Muscle layer of duodenum (tissue), 2 donors: ENCODE measurements around the gene KIAA0586.

Experiments
- H3K27ac ChIP-seq: one replicate; pipeline ENCODE4 v1.7.0; 2013; ENCODE audit warnings: mild to moderate bottlenecking, low read length
- H3K27me3 ChIP-seq: one replicate; pipeline ENCODE4 v1.7.0; 2013; ENCODE audit warnings: low read depth, mild to moderate bottlenecking, control low read depth, low read length
- H3K36me3 ChIP-seq, 2 donors: one replicate each; pipeline ENCODE4 v1.7.0; 2013; ENCODE audit warnings: low read length in 2 of 2, control low read depth in 1 of 2, mild to moderate bottlenecking in 1 of 2; ENCODE audit not compliant: insufficient read depth in 2 of 2, control insufficient read depth in 1 of 2
- H3K4me1 ChIP-seq, 2 donors: one replicate each; pipeline ENCODE4 v1.7.0; 2013; ENCODE audit warnings: low read length in 2 of 2, mild to moderate bottlenecking in 2 of 2, control low read depth in 1 of 2, moderate library complexity in 1 of 2; ENCODE audit not compliant: insufficient read depth in 2 of 2, control insufficient read depth in 1 of 2
- H3K4me3 ChIP-seq, 2 donors: one replicate each; pipeline ENCODE4 v1.7.0; 2013; ENCODE audit warnings: low read length in 2 of 2, low read depth in 1 of 2, mild to moderate bottlenecking in 1 of 2
- H3K9me3 ChIP-seq, 2 donors: one replicate each; pipeline ENCODE4 v1.7.0; 2013; ENCODE audit warnings: low read length in 2 of 2, control low read depth in 1 of 2, mild to moderate bottlenecking in 1 of 2; ENCODE audit not compliant: control insufficient read depth in 1 of 2
- donor health status: healthy.

KIAA0586 gene

GRCh38 chr14:58427281-58428117, at the start of gene KIAA0586, which contains the start of gene TIMM9:
KIAA0586 (plus strand) TSS chr14:58427719; CDS start chr14:58428265, 546 bp downstream.
TIMM9 (minus strand) TSS chr14:58427531; CDS start chr14:58411945, 15,586 bp downstream.
- Histone ChIP-seq H3K9me3 (no peaks in the 10 kb centered on the region), H3K27ac (peak within 1 kb of the TSS; percentile 100), H3K4me3 (peak within 1 kb of the TSS; percentile 98 to 99), H3K36me3 (peaks cover 0 to 5% of the 10 kb centered on the region in 2 donors), H3K4me1 (peaks cover 4 to 25% of the 10 kb centered on the region in 2 donors), H3K27me3 (no peaks in the 10 kb centered on the region)

DNA sequence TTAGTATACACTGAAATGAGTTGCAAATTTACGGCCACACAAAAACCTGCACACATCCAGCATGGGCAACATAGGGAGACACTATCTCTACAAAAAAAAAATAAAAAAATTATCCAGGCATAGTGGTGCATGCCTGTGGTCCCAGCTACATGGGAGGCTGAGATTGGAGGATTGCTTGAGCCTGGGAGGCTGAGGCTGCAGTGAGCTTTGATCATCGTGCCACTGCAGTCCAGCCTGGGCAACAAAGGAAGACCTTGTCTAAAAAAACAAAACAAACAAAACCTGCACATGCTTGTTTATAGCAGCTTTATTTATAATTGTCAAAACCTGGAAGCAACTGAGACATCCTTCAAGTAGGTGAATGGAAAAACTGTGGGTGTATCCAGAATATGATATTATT, 36.7 kb upstream of the KIAA0586 start:
- H3K9me3 ChIP-seq: no peaks in the 10 kb centered on the region
- no peaks in the 10 kb centered on the region for H3K36me3 ChIP-seq
- H3K4me1 ChIP-seq: no peaks in the 10 kb centered on the region
- H3K27ac ChIP-seq: no peak overlapping the region
- H3K4me3 ChIP-seq: no peak overlapping the region
- no peaks in the 10 kb centered on the region for H3K27me3 ChIP-seq

GRCh38 chr14:58395562-58395811, 32.0 kb upstream of the KIAA0586 start:
- Histone ChIP-seq H3K36me3 (no peaks in the 10 kb centered on the region), H3K27ac (no peak overlapping the region), H3K9me3 (no peaks in the 10 kb centered on the region), H3K4me1 (no peaks in the 10 kb centered on the region), H3K27me3 (no peaks in the 10 kb centered on the region), H3K4me3 (peak overlapping the region; percentile 58 to 70)

- no peaks in the 10 kb centered on the region for H3K36me3 ChIP-seq
These were observed 31.4 kb upstream of the KIAA0586 start, which contains the start of gene TOMM20L for GRCh38 chr14:58395812-58396788. TOMM20L (plus strand) TSS chr14:58395930; CDS start chr14:58395958, 28 bp downstream.

DNA sequence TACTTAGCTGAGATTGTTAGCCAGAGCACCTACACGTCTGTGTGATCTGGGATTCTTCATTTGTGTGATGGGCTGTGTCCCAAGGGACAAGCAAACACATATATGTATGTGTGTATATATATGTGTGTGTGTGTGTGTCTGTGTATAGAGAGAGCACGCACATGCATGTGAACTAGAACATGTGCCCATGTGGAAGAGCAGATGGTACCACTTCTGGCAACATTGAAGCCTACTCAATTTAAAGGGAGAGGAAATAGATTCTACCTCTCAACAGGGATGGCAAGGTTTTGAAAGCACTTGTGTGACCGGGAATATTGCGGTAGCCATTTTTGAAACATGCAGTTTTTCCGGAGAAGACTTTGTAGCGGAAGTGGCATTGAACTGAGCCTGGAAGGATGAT, 30.4 kb upstream of the KIAA0586 start:
- H3K4me1 ChIP-seq: no peaks in the 10 kb centered on the region
- H3K27ac ChIP-seq: no peak overlapping the region
- no peaks in the 10 kb centered on the region for H3K27me3 ChIP-seq
- H3K36me3 ChIP-seq: no peaks in the 10 kb centered on the region
- no peaks in the 10 kb centered on the region for H3K9me3 ChIP-seq
- H3K4me3 ChIP-seq: no peak overlapping the region

More at GRCh38 chr14:58395812-58396788, 31.4 kb upstream of the KIAA0586 start, which contains the start of gene TOMM20L:
- H3K4me3 ChIP-seq: peak within 1 kb of the TSS; percentile 58 to 70
- H3K27ac ChIP-seq: no peak within 1 kb of the TSS
- H3K9me3 ChIP-seq: no peaks in the 10 kb centered on the region
- H3K27me3 ChIP-seq: no peaks in the 10 kb centered on the region
- H3K4me1 ChIP-seq: no peaks in the 10 kb centered on the region

DNA sequence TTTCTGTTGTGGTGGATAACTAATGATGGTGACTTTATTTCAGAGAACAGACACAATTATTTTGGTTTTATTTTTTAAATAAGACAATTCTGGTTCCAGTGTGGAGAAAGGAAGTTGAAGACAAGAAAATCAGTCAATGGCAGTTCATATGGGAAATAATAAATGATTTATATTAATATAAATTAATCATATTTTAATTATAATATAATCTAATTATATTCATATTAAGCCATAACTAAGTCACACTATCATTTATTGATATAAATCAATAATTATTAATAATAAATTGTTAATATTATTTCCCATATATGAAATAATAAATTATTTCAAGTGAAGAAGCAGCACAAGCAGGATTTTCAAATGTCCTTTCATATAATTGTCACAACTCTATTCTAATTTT, 29.0 kb upstream of the KIAA0586 start:
- H3K9me3 ChIP-seq: no peaks in the 10 kb centered on the region
- no peaks in the 10 kb centered on the region for H3K36me3 ChIP-seq
- H3K4me1 ChIP-seq: no peaks in the 10 kb centered on the region
- no peak overlapping the region for H3K27ac ChIP-seq
- H3K4me3 ChIP-seq: no peak overlapping the region
- no peaks in the 10 kb centered on the region for H3K27me3 ChIP-seq

DNA sequence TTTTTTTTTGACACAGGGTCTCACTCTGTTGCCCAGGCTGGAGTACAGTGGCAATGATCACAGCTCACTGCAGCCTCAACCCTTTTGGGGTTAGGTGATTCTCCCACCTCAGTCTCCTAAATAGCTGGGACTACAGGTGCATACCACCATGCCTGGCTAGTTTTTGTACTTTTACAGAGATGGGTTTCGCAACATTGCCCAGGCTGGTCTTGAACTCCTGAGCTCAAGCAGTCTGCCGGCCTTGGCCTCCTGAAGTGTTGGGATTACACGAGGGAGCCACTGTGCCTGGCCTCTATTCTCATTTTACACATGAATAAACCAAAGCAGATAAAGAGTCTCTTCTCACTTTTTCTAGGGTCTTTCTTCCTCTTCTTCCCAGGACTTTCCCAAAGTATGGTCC, 28.6 kb upstream of the KIAA0586 start:
- no peaks in the 10 kb centered on the region for H3K27me3 ChIP-seq
- H3K36me3 ChIP-seq: no peaks in the 10 kb centered on the region
- no peaks in the 10 kb centered on the region for H3K9me3 ChIP-seq
- no peak overlapping the region for H3K27ac ChIP-seq
- H3K4me3 ChIP-seq: no peak overlapping the region
- no peaks in the 10 kb centered on the region for H3K4me1 ChIP-seq

DNA sequence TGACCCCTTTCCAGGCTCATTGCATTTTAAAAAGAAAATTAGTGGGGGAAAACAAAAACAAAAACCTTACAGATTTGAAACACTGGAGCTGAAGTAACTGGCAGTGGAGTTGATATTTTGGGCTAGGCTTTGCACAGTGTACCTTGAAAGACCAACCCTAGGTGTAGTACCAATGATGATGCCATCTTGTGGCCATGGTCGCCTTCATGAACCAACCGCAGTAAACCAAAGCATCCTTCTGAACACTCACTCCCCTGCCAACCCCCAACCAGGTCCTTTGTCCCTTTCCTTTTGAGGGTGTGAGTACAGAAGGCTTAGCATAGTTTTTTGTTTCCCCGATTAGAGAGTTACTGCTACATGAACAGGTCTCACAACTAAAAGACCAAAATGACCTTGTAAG, 25.9 kb upstream of the KIAA0586 start:
- Histone ChIP-seq H3K36me3 (no peaks in the 10 kb centered on the region), H3K27me3 (no peaks in the 10 kb centered on the region), H3K27ac (no peak overlapping the region), H3K4me3 (no peak overlapping the region), H3K9me3 (no peaks in the 10 kb centered on the region), H3K4me1 (no peaks in the 10 kb centered on the region)

DNA sequence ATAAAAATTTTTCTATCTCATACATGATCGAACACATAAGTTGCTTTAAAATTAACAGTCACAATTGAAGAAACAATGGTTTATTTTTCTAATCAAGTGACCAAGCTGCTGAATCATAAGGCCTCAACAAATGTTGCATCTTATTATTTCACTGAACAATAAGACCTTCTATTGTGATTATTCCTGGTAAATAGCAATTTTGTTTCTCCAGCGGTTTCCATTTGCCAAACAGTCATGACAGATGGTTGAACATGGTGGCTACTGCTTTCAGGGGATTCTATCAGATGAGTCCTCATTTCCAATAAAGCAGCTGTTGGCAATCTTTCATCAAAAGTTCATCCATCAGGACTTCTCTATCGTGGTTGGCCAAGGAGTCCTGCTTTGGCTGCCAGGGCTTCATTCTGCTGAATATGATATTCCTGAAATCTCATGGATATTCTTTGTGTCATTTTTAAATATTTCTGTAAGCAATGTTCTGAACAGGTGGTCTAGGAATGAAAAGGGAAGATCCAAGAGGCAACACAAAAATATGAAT, 18.8 kb upstream of the KIAA0586 start:
- no peaks in the 10 kb centered on the region for H3K4me1 ChIP-seq
- H3K27ac ChIP-seq: no peak overlapping the region
- H3K27me3 ChIP-seq: no peaks in the 10 kb centered on the region
- peaks cover 24 to 32% of the 10 kb centered on the region in 2 donors for H3K36me3 ChIP-seq
- H3K9me3 ChIP-seq: no peaks in the 10 kb centered on the region
- no peak overlapping the region for H3K4me3 ChIP-seq

DNA sequence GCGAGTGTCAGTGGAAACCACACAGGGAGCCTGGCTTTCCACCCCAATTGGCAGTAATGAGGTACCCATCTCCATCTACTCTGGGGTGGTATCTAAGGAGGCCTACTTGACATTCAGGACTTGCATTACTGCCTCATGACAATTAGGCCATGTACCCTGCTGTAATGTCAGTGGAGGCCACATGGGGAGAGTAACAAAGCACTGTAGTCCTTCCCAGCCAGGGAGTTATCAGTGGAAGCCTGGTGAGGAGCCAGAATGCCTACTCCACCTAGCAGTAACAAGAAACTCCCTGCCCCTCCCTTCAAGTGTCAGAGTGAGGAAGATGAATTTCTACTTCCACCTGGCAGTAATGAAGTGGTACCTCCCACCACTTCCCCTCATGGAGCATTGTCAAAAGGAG, 12.7 kb upstream of the KIAA0586 start:
- Histone ChIP-seq H3K27me3 (no peaks in the 10 kb centered on the region), H3K9me3 (no peaks in the 10 kb centered on the region), H3K4me3 (no peak overlapping the region), H3K4me1 (no peaks in the 10 kb centered on the region), H3K36me3 (peaks cover 19 to 35% of the 10 kb centered on the region in 2 donors), H3K27ac (no peak overlapping the region)
